ENCODE results near the gene CXorf66. TPM values are rescaled to one million over a fixed set of nuclear protein-coding genes. Genes with fewer than 3 reads are reported as not detected.
A peak's percentile ranks its signal among the peaks of the same experiment; 100 is the strongest.

The CXorf66 gene
- total and polyA plus RNA-seq, 9 donors: not detected

DNA sequence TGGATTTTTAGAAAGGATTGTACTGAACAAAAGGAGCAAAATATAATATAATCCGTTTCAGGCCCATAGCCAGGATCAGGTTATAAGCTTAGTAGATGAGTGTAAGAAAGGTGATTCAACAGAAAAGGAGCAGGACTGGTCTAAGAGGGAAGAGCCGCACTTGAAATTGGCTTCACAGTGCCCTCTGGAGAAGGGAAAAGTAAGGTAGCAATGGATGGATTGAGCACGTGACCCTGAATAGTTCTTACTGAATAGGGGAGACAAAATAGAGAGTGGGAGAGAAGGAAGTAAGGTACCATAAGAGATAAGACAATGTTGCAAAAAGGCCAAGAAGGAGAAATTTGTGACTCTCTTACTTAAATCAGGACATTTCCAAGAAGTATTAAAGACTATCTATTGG is 15.6 kb downstream of the CXorf66 start:
- 45 to 51% (median 47%) methylated on average over 3 of the region's 3 CpGs for WGBS, 3 donors
- H3K27ac ChIP-seq: no peak overlapping the region
- no peaks in the 10 kb centered on the region for H3K9me3 ChIP-seq
- no peaks in the 10 kb centered on the region for H3K4me1 ChIP-seq (ENCODE audit: insufficient read depth)
- no peak for DNase-seq
- intact Hi-C loops (cut with DNase I): no loop called here
- H3K36me3 ChIP-seq: no peaks in the 10 kb centered on the region
- TF ChIP-seq EP300 (IDR thresholded peaks at IDR 0.05): no peak
- TF ChIP-seq, protein P1, sequence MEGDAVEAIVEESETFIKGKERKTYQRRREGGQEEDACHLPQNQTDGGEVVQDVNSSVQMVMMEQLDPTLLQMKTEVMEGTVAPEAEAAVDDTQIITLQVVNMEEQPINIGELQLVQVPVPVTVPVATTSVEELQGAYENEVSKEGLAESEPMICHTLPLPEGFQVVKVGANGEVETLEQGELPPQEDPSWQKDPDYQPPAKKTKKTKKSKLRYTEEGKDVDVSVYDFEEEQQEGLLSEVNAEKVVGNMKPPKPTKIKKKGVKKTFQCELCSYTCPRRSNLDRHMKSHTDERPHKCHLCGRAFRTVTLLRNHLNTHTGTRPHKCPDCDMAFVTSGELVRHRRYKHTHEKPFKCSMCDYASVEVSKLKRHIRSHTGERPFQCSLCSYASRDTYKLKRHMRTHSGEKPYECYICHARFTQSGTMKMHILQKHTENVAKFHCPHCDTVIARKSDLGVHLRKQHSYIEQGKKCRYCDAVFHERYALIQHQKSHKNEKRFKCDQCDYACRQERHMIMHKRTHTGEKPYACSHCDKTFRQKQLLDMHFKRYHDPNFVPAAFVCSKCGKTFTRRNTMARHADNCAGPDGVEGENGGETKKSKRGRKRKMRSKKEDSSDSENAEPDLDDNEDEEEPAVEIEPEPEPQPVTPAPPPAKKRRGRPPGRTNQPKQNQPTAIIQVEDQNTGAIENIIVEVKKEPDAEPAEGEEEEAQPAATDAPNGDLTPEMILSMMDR (IDR thresholded peaks at IDR 0.05): no peak
- no peak for TF ChIP-seq POLR2A (IDR thresholded peaks at IDR 0.05)
- no peak overlapping the region for H3K4me3 ChIP-seq
- H3K27me3 ChIP-seq: no peaks in the 10 kb centered on the region

DNA sequence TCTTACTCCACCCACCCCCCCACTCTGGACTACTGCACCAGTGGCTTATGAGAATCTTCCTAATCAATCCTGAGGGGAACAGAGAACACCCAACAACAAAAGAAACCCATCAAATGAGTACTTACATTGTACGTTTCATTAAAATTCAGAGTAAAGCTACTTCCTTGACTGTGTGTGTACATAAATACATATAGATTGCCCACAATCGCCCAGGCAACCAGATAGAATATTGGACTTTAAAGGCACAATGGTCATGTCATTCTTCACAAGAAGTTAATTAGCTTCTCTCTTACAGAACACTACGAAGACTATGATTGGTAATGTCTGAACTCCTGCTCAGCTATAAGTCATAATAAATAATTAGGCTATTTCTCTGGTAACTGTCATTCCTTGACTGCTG is 20.2 kb downstream of the CXorf66 start:
- Histone ChIP-seq H3K4me3 (no peak overlapping the region), H3K27me3 (no peaks in the 10 kb centered on the region), H3K27ac (no peak overlapping the region), H3K4me1 (ENCODE audit: insufficient read depth) (no peaks in the 10 kb centered on the region), H3K9me3 (no peaks in the 10 kb centered on the region), H3K36me3 (no peaks in the 10 kb centered on the region)
- TF ChIP-seq EP300 (IDR thresholded peaks at IDR 0.05): no peak
- no peak for TF ChIP-seq POLR2A (IDR thresholded peaks at IDR 0.05)
- TF ChIP-seq, protein P1 (IDR thresholded peaks at IDR 0.05): no peak
- intact Hi-C loops (cut with DNase I): no loop called here
- 57 to 68% (median 66%) methylated on average over 3 of the region's 3 CpGs for WGBS, 3 donors
- no peak for DNase-seq

DNA sequence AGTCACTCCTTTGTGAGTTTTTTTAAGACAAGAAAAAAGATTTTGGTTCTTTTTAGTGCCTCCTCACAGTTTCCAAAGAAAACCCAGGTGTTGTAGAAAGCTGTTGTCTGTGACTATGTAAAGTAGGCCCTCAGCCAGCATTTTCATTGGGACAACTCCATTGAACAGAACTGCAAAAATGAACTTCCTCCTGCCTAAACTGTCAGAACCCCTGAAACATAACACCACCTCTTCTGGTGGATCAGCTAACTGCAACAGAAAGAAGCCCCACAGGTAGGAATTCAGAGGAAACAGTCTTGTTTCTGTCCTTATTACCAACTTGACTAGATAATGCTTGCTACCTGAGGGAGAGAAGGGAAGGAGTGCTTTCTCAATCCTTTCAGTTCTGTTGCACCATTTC is 29.1 kb downstream of the CXorf66 start:
- intact Hi-C loops (cut with DNase I): no loop called here
- Histone ChIP-seq H3K9me3 (no peaks in the 10 kb centered on the region), H3K27me3 (no peaks in the 10 kb centered on the region), H3K27ac (no peak overlapping the region), H3K4me1 (ENCODE audit: insufficient read depth) (peaks cover 2% of the 10 kb centered on the region), H3K36me3 (no peaks in the 10 kb centered on the region), H3K4me3 (no peak overlapping the region)
- DNase-seq: no peak
- TF ChIP-seq POLR2A (IDR thresholded peaks at IDR 0.05) (no peak), EP300 (IDR thresholded peaks at IDR 0.05) (no peak)
- TF ChIP-seq, protein P1 (IDR thresholded peaks at IDR 0.05): no peak

DNA sequence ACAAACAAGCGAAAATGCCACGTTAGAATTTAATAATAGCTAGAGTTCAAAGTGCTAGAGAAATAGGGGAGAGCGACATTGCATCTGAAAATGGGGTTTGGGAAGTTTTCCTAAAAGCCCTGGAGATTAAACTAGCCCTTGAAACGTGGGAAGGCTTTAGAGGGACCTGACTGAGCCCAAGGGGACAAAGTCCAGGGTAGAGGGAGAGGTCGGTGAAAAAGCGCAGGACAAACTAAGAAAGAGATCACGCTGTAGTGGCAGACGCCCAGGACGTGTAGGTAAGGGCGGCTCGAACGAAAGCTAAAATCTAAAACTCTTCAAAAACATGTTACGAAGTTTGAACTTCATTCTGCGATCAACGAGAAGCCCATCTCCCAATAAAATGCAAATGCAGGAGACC is 31.4 kb downstream of the CXorf66 start:
- H3K4me3 ChIP-seq: peak overlapping the region; percentile 60
- 54 to 60% (median 54%) methylated on average over 15 of the region's 15 CpGs for WGBS, 3 donors
- no peak for TF ChIP-seq POLR2A (IDR thresholded peaks at IDR 0.05)
- TF ChIP-seq EP300 (IDR thresholded peaks at IDR 0.05): no peak

DNA sequence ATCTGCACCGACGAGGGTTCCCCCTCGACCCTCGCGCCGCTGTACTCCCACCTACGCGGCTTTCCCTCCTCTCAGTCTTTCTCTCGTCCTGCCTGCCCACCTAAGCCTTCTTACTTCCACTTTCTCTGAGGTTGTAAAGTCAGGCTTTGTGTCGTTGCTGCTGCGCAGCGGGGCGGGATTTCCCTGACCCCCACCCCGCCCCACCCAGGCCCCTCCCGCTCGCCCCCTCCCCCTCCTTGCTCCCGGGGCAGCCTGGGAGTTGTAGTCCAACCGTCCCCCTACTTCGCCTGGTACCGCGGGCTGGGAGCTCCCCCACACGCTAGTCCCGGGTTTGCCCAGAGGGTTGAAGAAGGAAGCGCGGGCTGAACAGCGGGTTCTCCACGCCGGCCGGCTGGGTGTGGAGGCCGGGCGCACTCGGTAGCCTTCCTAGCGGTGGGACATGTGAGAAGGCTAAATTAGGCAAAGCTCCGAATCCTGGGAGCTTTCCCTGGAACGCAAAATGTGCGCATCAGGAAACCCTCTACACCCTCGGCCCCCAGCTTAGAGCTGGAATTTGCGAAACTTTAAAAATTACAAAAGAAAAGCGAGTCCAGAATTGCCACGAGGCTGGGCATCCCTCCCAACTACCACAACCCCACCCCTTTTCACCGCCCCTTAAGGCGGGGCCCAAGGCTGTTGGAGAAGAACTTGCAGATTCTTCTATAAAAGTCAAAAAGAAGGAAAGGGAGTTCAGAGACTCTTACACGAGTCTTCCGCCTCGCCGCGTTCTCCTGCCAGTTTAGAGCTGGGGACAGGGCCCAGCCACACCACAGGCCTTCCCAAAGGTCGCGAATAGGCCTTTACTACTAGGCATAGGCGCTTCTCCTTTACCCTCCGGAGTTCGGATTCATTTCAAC is 32.2 kb downstream of the CXorf66 start, which contains the start of gene ATP11C:
Gene ATP11C (minus strand): TSS at position 153 of the 896 bp plus-strand sequence. CDS start 1,011 bp downstream, outside the sequence.
- intact Hi-C loops (cut with DNase I): no loop called here
- 16 to 21% (median 17%) methylated on average over 52 of the region's 52 CpGs for WGBS, 3 donors
- H3K4me3 ChIP-seq: peak within 1 kb of the TSS; percentile 60

More for the DNA sequence above, 31.4 kb downstream of the CXorf66 start:
- no peaks in the 10 kb centered on the region for H3K9me3 ChIP-seq
- intact Hi-C loops (cut with DNase I): no loop called here
- no peaks in the 10 kb centered on the region for H3K36me3 ChIP-seq
- DNase-seq: no peak
- H3K27ac ChIP-seq: peak overlapping the region in 1 of 2 donors; percentile 99
- H3K4me1 ChIP-seq (ENCODE audit: insufficient read depth): peaks cover 2% of the 10 kb centered on the region
- H3K27me3 ChIP-seq: no peaks in the 10 kb centered on the region

More for the DNA sequence above, 32.2 kb downstream of the CXorf66 start, which contains the start of gene ATP11C:
- no peaks in the 10 kb centered on the region for H3K27me3 ChIP-seq
- H3K27ac ChIP-seq: peak within 1 kb of the TSS; percentile 96 to 99
- H3K4me1 ChIP-seq (ENCODE audit: insufficient read depth): peaks cover 2% of the 10 kb centered on the region
- no peaks in the 10 kb centered on the region for H3K36me3 ChIP-seq
- peak; percentile 83 to 87 (median 85) for DNase-seq
- TF ChIP-seq POLR2A (IDR thresholded peaks at IDR 0.05): peak; percentile 39
- TF ChIP-seq EP300 (IDR thresholded peaks at IDR 0.05): no peak
- no peaks in the 10 kb centered on the region for H3K9me3 ChIP-seq

Measured in ovary (tissue), 9 donors.